D721Med (cell line): ENCODE data around the gene MRFAP1.

Source experiments
- DNase-seq: peaks from one replicate; pipeline ENCODE4 v3.0.0; 2011; ENCODE audit warnings: low spot score; ENCODE audit not compliant: insufficient read length
- FAIRE-seq: peaks from 2 replicates; lab custom pipeline; 2011; peaks lifted over from hg19 to GRCh38; lab: Jason Lieb, UNC
- TF ChIP-seq, protein P1 (sequence below): IDR thresholded peaks from 2 replicates; pipeline ENCODE4 v1.5.1; 2012; ENCODE audit warnings: mild to moderate bottlenecking, control low read depth; ENCODE audit not compliant: insufficient read depth; ENCODE audit errors: missing control alignments

MRFAP1 gene

GRCh38 chr4:6605114-6605513 is 35.4 kb upstream of the MRFAP1 start:
- FAIRE-seq (no peak), DNase-seq (no peak)
- TF ChIP-seq, protein P1, sequence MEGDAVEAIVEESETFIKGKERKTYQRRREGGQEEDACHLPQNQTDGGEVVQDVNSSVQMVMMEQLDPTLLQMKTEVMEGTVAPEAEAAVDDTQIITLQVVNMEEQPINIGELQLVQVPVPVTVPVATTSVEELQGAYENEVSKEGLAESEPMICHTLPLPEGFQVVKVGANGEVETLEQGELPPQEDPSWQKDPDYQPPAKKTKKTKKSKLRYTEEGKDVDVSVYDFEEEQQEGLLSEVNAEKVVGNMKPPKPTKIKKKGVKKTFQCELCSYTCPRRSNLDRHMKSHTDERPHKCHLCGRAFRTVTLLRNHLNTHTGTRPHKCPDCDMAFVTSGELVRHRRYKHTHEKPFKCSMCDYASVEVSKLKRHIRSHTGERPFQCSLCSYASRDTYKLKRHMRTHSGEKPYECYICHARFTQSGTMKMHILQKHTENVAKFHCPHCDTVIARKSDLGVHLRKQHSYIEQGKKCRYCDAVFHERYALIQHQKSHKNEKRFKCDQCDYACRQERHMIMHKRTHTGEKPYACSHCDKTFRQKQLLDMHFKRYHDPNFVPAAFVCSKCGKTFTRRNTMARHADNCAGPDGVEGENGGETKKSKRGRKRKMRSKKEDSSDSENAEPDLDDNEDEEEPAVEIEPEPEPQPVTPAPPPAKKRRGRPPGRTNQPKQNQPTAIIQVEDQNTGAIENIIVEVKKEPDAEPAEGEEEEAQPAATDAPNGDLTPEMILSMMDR = no peak

- TF ChIP-seq, protein P1 = no peak
- DNase-seq (no peak), FAIRE-seq (no peak)
Observed at GRCh38 chr4:6605605-6606004, 34.9 kb upstream of the MRFAP1 start.

GRCh38 chr4:6606465-6607235 is 33.8 kb upstream of the MRFAP1 start:
- DNase-seq (no peak), FAIRE-seq (no peak)
- TF ChIP-seq, protein P1 = no peak

DNA sequence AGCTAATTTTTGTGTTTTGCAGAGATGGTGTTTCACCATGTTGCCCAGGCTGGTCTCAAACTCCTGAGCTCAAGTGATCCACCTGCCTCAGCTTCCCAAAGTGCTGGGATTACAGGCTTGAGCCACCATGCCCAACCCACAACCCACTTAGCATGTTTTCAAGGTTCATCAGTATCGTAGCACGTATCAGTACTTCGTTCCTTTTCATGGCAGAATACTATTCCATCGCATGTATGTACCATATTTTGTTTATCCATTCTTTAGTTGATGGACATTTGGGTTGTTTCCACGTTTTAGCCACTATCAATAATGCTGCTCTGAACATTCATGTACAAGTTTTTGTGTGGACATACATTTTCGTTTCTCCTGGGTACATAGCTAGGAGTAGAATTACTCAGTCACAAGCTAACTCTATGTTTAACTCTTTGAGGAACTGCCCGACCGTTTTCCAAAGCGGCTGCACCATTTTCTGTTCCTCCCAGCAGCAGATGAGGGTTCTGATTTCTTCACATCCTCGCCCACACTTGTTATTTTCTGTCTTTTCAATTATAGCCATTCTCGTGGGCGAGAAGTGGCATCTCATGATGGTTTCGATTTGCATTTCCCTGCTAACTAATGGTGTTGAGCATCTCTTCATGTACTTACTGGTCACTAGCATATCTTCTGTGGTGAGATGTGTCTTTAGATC is 33.0 kb upstream of the MRFAP1 start:
- TF ChIP-seq, protein P1 = no peak
- DNase-seq (no peak), FAIRE-seq (no peak)

DNA sequence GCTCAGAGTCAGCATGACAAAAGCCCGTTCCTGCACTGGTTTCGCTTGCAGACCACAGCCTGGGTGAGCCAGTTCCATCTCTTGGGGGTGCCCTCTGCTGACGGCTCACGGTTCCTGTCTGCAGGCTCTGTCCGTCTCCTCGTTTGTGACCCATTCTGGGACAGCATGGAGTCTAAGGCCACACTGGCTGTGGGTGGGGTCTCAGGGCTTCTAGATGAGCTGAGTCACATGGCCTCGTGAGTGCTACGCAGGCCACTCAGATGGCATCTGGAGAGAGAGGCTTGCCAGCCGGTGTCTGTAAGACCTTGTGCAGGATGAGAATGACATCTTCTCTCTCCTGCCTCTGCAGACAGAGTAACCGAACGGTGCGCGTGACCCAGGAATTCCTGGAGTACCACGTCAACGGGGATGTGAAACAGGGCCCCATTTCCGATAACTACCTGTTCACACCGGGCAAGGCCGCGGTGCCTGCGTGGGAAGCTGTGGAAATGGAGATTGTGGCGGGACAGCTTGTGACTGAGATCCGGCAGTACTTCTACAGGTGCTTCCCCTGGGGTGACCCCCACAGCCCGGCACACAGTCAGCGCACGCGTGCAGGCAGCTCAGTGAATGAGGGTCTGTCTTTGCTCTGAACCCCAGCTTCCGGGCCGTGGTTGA is 31.6 kb upstream of the MRFAP1 start:
- TF ChIP-seq, protein P1 = no peak
- FAIRE-seq (no peak), DNase-seq (no peak)

GRCh38 chr4:6609415-6610079 is 30.9 kb upstream of the MRFAP1 start:
- TF ChIP-seq, protein P1 = no peak
- FAIRE-seq = no peak
- DNase-seq = no peak
